Type B pancreatic cell (in vitro differentiated cells): ENCODE measurements around the gene LHFPL2. TPM values are rescaled to one million over a fixed set of nuclear protein-coding genes. Genes with fewer than 3 reads are reported as not detected.

Experiments
- DNase-seq: peaks from one replicate; pipeline ENCODE4 v3.0.0; 2021; ENCODE audit warnings: mixed read lengths; ENCODE audit not compliant: unreplicated experiment; ENCODE audit errors: extremely low spot score
- H3K27ac Mint-ChIP-seq: 2 replicates; pipeline ENCODE4 v1.8.0; 2021; ENCODE audit warnings: mild to moderate bottlenecking, mixed read lengths
- H3K27me3 Mint-ChIP-seq: 2 replicates; pipeline ENCODE4 v1.8.0; 2021; ENCODE audit warnings: mixed read lengths
- H3K36me3 Mint-ChIP-seq: 2 replicates; pipeline ENCODE4 v1.8.0; 2021; ENCODE audit warnings: mixed read lengths
- H3K4me1 Mint-ChIP-seq: one replicate; pipeline ENCODE4 v1.8.0; 2021; ENCODE audit warnings: mixed read lengths; ENCODE audit not compliant: unreplicated experiment
- H3K4me3 Mint-ChIP-seq: 2 replicates; pipeline ENCODE4 v1.8.0; 2021; ENCODE audit warnings: mild to moderate bottlenecking, mixed read lengths
- H3K9me3 Mint-ChIP-seq: 2 replicates; pipeline ENCODE4 v1.8.0; 2021; ENCODE audit warnings: mixed read lengths
- total RNA-seq: library from RNA; stranded (reverse); gene quantifications from 2 replicates; pipeline ENCODE4 v1.2.1, GENCODE V29; 2021; ENCODE audit warnings: low replicate concordance
- TF ChIP-seq, protein P1 (sequence below): fragments of 200-600 bp; sonication (generic); conservative IDR thresholded peaks from 2 replicates; pipeline ENCODE4 v1.5.0; 2021; ENCODE audit warnings: antibody characterized with exemption, mild to moderate bottlenecking

Gene LHFPL2
- total RNA-seq, 1 donor from 2014 or later = 35.3 TPM

DNA sequence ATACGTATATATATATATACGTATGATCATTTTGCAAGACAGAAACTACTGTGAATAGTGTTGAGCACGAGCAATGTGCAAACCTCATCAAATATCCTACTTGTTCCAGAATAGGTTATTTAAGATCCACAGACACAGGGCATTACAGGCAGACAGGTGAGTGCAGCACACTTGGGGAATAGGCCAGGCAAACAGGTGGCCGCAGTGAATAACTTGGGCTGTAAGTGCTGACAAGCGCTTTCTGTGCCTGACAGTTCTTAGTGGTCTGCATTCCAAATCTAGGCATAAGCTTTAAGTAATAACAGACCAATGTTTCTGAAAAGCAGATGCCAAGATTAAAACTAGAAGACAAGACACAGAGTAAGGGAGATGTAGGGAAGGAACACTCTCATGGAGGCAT is 77.9 kb downstream of the LHFPL2 start:
- Mint-ChIP-seq H3K4me1 (peaks cover 44% of the 10 kb centered on the region), H3K36me3 (peaks cover 2% of the 10 kb centered on the region), H3K4me3 (no peak overlapping the region), H3K27ac (no peak overlapping the region), H3K27me3 (no peaks in the 10 kb centered on the region), H3K9me3 (no peaks in the 10 kb centered on the region)
- DNase-seq = no peak
- TF ChIP-seq, protein P1, sequence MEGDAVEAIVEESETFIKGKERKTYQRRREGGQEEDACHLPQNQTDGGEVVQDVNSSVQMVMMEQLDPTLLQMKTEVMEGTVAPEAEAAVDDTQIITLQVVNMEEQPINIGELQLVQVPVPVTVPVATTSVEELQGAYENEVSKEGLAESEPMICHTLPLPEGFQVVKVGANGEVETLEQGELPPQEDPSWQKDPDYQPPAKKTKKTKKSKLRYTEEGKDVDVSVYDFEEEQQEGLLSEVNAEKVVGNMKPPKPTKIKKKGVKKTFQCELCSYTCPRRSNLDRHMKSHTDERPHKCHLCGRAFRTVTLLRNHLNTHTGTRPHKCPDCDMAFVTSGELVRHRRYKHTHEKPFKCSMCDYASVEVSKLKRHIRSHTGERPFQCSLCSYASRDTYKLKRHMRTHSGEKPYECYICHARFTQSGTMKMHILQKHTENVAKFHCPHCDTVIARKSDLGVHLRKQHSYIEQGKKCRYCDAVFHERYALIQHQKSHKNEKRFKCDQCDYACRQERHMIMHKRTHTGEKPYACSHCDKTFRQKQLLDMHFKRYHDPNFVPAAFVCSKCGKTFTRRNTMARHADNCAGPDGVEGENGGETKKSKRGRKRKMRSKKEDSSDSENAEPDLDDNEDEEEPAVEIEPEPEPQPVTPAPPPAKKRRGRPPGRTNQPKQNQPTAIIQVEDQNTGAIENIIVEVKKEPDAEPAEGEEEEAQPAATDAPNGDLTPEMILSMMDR = no peak

DNA sequence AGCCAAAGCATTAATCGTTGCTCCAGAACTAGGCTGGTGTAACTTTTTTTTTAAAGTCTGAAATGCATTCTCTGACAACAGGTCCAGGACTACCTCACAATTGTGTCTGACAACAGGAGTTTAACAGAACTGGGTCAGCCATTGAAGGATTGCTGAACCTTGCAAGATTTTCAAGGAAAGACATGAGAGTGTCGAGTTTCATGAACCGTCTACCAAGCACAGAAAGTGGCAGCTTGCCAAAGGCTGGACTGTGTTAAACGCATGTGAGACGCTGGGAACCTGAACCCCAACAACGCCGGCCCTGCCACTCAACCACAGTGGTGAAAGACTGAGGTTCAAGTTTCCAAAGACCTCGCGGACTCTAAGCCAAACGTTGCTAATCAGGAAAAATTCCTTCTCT is 79.1 kb downstream of the LHFPL2 start:
- TF ChIP-seq, protein P1 = no peak
- no peaks in the 10 kb centered on the region for H3K9me3 Mint-ChIP-seq
- peaks cover 36% of the 10 kb centered on the region for H3K4me1 Mint-ChIP-seq
- peak overlapping the region; percentile 38 for H3K27ac Mint-ChIP-seq
- H3K36me3 Mint-ChIP-seq = peaks cover 4% of the 10 kb centered on the region
- peak; percentile 77 for DNase-seq
- H3K27me3 Mint-ChIP-seq = no peaks in the 10 kb centered on the region
- peak overlapping the region; percentile 69 for H3K4me3 Mint-ChIP-seq

DNA sequence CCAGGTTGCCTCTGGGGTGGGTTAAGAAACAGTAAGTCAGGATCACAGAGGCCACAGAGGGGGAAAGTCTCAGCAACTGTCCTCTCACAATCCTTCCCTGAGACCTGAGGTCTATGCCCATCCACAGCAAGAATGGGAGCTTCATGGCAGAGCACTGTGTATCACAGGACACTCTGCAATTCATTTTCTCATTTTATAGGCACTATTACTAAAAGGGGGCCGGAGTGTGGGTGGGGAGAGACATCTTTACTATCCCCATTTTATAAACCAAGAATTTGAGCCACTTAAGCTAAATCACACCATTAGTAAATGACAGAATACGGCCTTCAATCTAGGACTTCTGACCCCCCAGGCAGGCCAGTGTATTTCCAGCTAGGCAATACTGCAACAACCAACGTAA is 79.9 kb downstream of the LHFPL2 start:
- Mint-ChIP-seq H3K27me3 (no peaks in the 10 kb centered on the region), H3K27ac (no peak overlapping the region), H3K9me3 (no peaks in the 10 kb centered on the region), H3K36me3 (peaks cover 4% of the 10 kb centered on the region), H3K4me1 (peaks cover 30% of the 10 kb centered on the region), H3K4me3 (peak overlapping the region; percentile 69)
- TF ChIP-seq, protein P1 = no peak
- peak; percentile 3 for DNase-seq

GRCh38 chr5:78568212-78568611 is 80.4 kb downstream of the LHFPL2 start:
- Mint-ChIP-seq H3K36me3 (peaks cover 4% of the 10 kb centered on the region), H3K4me3 (peak overlapping the region; percentile 29), H3K27ac (peak overlapping the region; percentile 12), H3K27me3 (no peaks in the 10 kb centered on the region), H3K9me3 (no peaks in the 10 kb centered on the region), H3K4me1 (peaks cover 30% of the 10 kb centered on the region)
- TF ChIP-seq, protein P1 = no peak
- no peak for DNase-seq

- Mint-ChIP-seq H3K4me1 (peaks cover 36% of the 10 kb centered on the region), H3K4me3 (peak overlapping the region; percentile 24), H3K36me3 (peaks cover 8% of the 10 kb centered on the region), H3K9me3 (no peaks in the 10 kb centered on the region), H3K27ac (no peak overlapping the region), H3K27me3 (no peaks in the 10 kb centered on the region)
- TF ChIP-seq, protein P1 = no peak
- no peak for DNase-seq
Measured at GRCh38 chr5:78567617-78568016, 81.0 kb downstream of the LHFPL2 start.
